Adrenal gland (tissue), 12 donors: Measurements from ENCODE around the gene BRINP1. TPM values are rescaled to one million over a fixed set of nuclear protein-coding genes. Genes with fewer than 3 reads are reported as not detected.
"Not testable (repeated sequence)": the region's sequence is repeated elsewhere in the genome, so short reads cannot be mapped to it uniquely, and the experiment has no call there.

ENCODE experiments used
- DNase-seq, 7 donors: peaks; one replicate each; pipeline ENCODE4 v3.0.0-alpha.2; 2019 to 2020
- H3K27ac ChIP-seq, 5 donors: fragments of 200-600 bp; sonication (generic) in 4 of 5; 1 replicate in 3 of 5; 2 replicates in 2 of 5; pipeline versions ENCODE4 v1.5.1 to v1.8.0; 2016 to 2020; ENCODE audit warnings: mild to moderate bottlenecking in 1 of 5
- H3K27me3 ChIP-seq: fragments of 200-600 bp; 2 replicates; pipeline ENCODE4 v1.8.0; 2021
- H3K36me3 ChIP-seq, 2 donors: fragments of 200-600 bp; replicated peaks in 1 of 2; 1 replicate in 1 of 2; 2 replicates in 1 of 2; pipeline versions ENCODE4 v1.5.1 to v1.8.0; 2018 to 2022
- H3K4me1 ChIP-seq, 2 donors: fragments of 200-600 bp; replicated peaks in 1 of 2; 1 replicate in 1 of 2; 2 replicates in 1 of 2; pipeline versions ENCODE4 v1.5.1 to v1.8.0; 2018 to 2021
- H3K4me3 ChIP-seq, 4 donors: fragments of 200-600 bp; sonication (generic) in 3 of 4; one replicate each; pipeline ENCODE4 v1.5.1; 2016 to 2018
- H3K9me3 ChIP-seq, 3 donors: fragments of 200-600 bp; sonication (generic) in 1 of 3; replicated peaks in 1 of 3; 1 replicate in 2 of 3; 2 replicates in 1 of 3; pipeline versions ENCODE4 v1.5.1 to v1.8.0; 2016 to 2021
- POLR2A ChIP-seq, 2 donors: fragments of 450-650 bp; IDR thresholded peaks; one replicate each; pipeline ENCODE4 v1.6.1; 2017; ENCODE audit warnings: antibody characterized with exemption in 2 of 2, mild to moderate bottlenecking in 2 of 2, moderate library complexity in 1 of 2
- WGBS, 4 donors: extraction: QIAGEN DNeasy Blood & Tissue Kit in 2 of 4; methylation state at CpG; one replicate each; pipeline versions ENCODE4 v1.1.5 to v1.1.7; 2013 to 2017; 5-methylcytosine and 5-hydroxymethylcytosine counted together
- intact Hi-C, 2 donors: fragments of 100-400 bp; cut with DNase I; formaldehyde crosslinking; loops; one replicate each; pipeline versions ENCODE4 v1.14.1 to v1.15.0; 2022 to 2023
- polyA plus RNA-seq, 3 donors: library from polyadenylated mRNA; stranded (reverse); fragments of 200-250 nt in 2 of 3; fragments of 350-450 nt in 1 of 3; fragmentation: Illumina TruSeq in 1 of 3; extraction: RNeasy Lipid Tissue Mini Kit (QIAGEN cat#74804) in 1 of 3; gene quantifications; one replicate each; pipeline ENCODE4 v1.2.3, GENCODE V29; 2013 to 2014
- total RNA-seq, 9 donors: library from RNA; depleted of rRNA in 4 of 9; stranded (reverse); fragments of >200 nt in 4 of 9; fragments of 120-200 nt in 1 of 9; fragmentation: NEBNext Ultra II Directional in 1 of 9; extraction: Animal tissue kit (Norgen Biotek cat#: 25700) in 1 of 9; gene quantifications; one replicate each; pipeline versions ENCODE4 v1.1.0 to v1.2.4, GENCODE V29; 2013 to 2023
- TF ChIP-seq, protein P1 (sequence below), 6 experiments: fragments of 450-650 bp in 4 of 6; fragments of 200-600 bp in 2 of 6; sonication (generic) in 1 of 6; IDR thresholded peaks; 1 replicate in 5 of 6; 2 replicates in 1 of 6; pipeline versions ENCODE4 v1.5.1 to v1.8.0; 2016 to 2021; ENCODE audit warnings: antibody characterized with exemption in 6 of 6, mild to moderate bottlenecking in 2 of 6, moderate library complexity in 1 of 6
- donor health status: healthy with polysubstance abuse.
- donor health status: Bipolar disorder and iron deficiency.
- donor health status: DM: yes; HTN: yes; CAD: no.
- donor health status: DM: no; HTN: no; CAD: no.
- donor health status: DM: no; HTN: no; CAD: no.
- donor health status: DM: yes; HTN: yes; CAD: no.

The BRINP1 gene
- total and polyA plus RNA-seq, 12 donors: 0.07 to 6.4 (median 1.2) TPM; not detected in 1

DNA sequence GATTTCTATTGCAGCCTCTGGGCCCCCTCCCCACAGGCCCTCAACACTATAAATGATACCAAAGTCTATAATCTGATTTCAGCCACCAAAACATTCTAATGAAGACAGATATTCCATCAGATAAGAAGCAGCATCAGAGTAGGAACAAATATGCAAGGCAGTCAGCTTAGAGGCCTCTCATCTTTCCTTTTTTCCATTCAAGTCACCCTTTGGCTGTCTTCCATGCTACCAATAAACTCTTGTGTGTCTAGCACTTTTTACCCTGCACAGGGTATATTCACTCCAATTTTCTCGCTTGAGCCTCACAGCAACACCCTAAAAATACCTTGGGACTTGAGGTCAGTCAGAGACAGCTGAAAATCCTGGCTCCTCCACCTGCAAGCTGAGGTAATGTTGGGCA is 193.7 kb downstream of the BRINP1 start:
- WGBS, 4 donors: 52 to 88% (median 72%) methylated on average over 1 of the region's 1 CpG
- no peaks in the 10 kb centered on the region for H3K9me3 ChIP-seq
- H3K27ac ChIP-seq: no peak overlapping the region
- intact Hi-C loops: no loop called here
- TF ChIP-seq POLR2A (IDR thresholded peaks at IDR 0.05): no peak
- TF ChIP-seq, protein P1, sequence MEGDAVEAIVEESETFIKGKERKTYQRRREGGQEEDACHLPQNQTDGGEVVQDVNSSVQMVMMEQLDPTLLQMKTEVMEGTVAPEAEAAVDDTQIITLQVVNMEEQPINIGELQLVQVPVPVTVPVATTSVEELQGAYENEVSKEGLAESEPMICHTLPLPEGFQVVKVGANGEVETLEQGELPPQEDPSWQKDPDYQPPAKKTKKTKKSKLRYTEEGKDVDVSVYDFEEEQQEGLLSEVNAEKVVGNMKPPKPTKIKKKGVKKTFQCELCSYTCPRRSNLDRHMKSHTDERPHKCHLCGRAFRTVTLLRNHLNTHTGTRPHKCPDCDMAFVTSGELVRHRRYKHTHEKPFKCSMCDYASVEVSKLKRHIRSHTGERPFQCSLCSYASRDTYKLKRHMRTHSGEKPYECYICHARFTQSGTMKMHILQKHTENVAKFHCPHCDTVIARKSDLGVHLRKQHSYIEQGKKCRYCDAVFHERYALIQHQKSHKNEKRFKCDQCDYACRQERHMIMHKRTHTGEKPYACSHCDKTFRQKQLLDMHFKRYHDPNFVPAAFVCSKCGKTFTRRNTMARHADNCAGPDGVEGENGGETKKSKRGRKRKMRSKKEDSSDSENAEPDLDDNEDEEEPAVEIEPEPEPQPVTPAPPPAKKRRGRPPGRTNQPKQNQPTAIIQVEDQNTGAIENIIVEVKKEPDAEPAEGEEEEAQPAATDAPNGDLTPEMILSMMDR (IDR thresholded peaks at IDR 0.05): no peak
- no peaks in the 10 kb centered on the region for H3K27me3 ChIP-seq
- no peaks in the 10 kb centered on the region for H3K4me1 ChIP-seq
- DNase-seq: no peak
- no peaks in the 10 kb centered on the region for H3K36me3 ChIP-seq
- H3K4me3 ChIP-seq: no peak overlapping the region

DNA sequence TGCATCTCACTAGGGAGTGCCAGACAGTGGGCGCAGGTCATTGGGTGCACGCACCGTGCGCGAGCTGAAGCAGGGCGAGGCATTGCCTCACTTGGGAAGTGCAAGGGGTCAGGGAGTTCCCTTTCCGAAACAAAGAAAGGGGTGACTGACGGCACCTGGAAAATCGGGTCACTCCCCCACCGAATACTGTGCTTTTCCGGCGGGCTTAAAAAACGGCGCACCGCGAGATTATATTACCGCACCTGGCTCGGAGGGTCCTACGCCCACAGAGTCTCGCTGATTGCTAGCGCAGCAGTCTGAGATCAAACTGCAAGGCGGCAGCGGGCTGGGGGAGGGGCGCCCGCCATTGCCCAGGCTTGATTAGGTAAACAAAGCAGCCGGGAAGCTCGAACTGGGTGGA is 200.0 kb downstream of the BRINP1 start:
- H3K36me3 ChIP-seq, DNase-seq, H3K4me1 ChIP-seq, H3K27ac ChIP-seq, H3K9me3 ChIP-seq, H3K4me3 ChIP-seq, H3K27me3 ChIP-seq, intact Hi-C loops: not testable (repeated sequence)
- WGBS, 4 donors: 22 to 45% (median 38%) methylated on average over 19 to 27 of the region's 27 CpGs

DNA sequence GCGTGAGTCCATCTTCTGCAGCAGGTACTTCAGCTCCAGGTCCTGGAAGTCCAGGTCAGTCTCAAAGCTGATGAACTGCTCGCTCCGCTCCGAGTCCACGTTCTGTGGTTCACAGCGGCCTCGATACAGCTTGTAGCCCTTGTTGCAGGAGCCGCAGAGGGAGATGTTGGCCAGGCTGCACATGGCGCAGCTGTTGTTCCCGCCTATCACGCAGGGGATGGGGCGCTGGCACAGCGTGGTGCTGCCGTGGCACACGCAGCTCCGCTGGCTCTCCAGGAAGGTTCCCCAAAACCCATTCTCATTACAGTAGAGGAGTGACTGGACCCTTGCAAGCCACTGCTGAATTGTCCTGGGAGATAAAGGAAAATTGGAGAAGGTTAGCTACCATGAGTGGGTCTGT is 201.4 kb downstream of the BRINP1 start:
- Histone ChIP-seq H3K9me3 (no peaks in the 10 kb centered on the region), H3K27ac (no peak overlapping the region), H3K4me1 (no peaks in the 10 kb centered on the region), H3K36me3 (no peaks in the 10 kb centered on the region), H3K27me3 (no peaks in the 10 kb centered on the region), H3K4me3 (no peak overlapping the region)
- TF ChIP-seq, protein P1 (IDR thresholded peaks at IDR 0.05): no peak
- TF ChIP-seq POLR2A (IDR thresholded peaks at IDR 0.05): no peak
- intact Hi-C loops: no loop called here
- WGBS, 4 donors: 91 to 98% (median 96%) methylated on average over 13 to 16 of the region's 16 CpGs
- DNase-seq: no peak

DNA sequence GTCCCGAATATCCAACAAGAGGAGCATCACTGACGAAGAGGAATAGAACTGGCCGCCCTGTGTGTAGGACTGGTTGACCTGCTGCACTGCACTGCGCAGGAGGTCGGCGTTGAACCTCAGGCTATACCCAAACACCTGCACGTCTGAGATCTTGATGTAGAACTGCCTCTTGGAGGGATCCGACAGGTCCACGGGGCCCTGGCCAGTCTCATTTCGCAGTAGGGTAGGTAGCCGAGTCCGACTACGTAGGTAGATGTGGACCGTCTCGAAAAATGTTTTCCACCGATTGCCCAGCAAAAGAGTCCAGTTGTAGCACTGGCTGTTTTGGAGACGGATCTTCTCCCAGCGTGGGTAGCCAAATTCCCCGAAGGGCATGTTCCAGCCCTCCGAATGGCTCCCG is 202.0 kb downstream of the BRINP1 start:
- no peaks in the 10 kb centered on the region for H3K4me1 ChIP-seq
- H3K27ac ChIP-seq: no peak overlapping the region
- H3K4me3 ChIP-seq: no peak overlapping the region
- intact Hi-C loops: no loop called here
- H3K36me3 ChIP-seq: no peaks in the 10 kb centered on the region
- H3K9me3 ChIP-seq: no peaks in the 10 kb centered on the region
- no peak for DNase-seq
- H3K27me3 ChIP-seq: no peaks in the 10 kb centered on the region
- WGBS, 4 donors: 81 to 98% (median 91%) methylated on average over 19 to 21 of the region's 21 CpGs
- TF ChIP-seq, protein P1 (IDR thresholded peaks at IDR 0.05): no peak
- no peak for TF ChIP-seq POLR2A (IDR thresholded peaks at IDR 0.05)

DNA sequence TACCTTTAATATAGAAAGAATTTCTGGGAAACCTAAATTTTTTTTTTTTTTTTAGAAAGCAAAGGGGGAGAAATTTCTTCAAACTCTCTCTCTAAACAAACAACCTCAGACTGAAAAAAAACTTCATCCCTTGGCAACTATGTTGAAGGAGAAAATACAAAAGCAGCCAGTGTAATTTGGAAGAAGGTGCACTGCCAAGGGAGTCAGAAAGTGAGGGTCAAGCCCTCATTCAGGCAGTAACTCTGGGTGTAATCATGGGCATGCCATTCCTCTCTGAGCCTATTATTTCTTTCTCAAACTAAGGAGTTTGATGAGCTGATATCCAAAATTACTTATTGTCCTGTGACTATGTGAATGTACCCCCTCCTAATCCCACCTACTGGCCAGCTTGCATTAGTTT is 203.1 kb downstream of the BRINP1 start:
- no peaks in the 10 kb centered on the region for H3K36me3 ChIP-seq
- no peak overlapping the region for H3K4me3 ChIP-seq
- no peak overlapping the region for H3K27ac ChIP-seq
- intact Hi-C loops: no loop called here
- no peaks in the 10 kb centered on the region for H3K4me1 ChIP-seq
- TF ChIP-seq POLR2A (IDR thresholded peaks at IDR 0.05): no peak
- TF ChIP-seq, protein P1 (IDR thresholded peaks at IDR 0.05): no peak
- no peak for DNase-seq
- no peaks in the 10 kb centered on the region for H3K27me3 ChIP-seq
- H3K9me3 ChIP-seq: no peaks in the 10 kb centered on the region
